ENCODE data around the gene RFX2.
"Not testable (repeated sequence)": the region's sequence is repeated elsewhere in the genome, so short reads cannot be mapped to it uniquely, and the experiment has no call there.

RFX2 gene

DNA sequence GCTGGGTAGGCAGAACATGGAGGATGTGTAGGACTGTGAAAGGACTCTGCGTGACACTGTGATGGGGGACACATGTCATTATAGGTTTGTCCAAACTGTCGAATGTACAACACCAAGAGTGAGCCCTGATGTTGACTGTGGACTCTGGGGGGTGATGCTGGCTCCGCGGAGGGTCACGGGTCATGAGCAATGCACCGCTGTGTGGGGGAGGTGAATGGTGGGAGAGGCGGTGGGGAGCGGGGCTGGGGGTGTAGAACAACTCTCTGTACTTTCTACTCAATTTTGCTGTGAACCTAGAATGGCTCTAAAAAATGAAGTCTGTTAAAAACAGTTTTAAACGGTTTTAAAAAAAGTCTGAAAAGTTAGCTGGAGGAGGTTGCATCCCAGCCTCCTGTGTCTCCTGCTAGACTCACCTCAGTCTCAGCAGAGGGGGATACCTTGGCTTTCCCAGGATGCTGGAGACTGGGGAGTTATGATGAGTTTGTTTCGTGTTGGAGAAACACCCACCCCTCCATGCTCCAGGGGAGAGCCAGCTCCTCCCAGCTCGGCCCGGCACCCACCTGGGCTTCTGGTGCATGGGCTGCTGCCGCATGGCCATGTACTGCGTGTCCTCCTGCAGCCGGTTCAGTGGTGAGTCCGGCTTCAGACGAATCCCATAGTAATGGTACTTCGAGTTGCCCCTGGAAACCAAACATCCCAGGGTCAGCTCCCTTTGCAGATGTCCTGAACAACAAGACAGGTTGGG is 97.7 kb downstream of the RFX2 start:
- no peak overlapping the region for H3K4me3 ChIP-seq (ENCODE audit: control insufficient read depth in 1 of 7, extremely low read depth in 1 of 7, insufficient read depth in 4 of 7, low read depth in 2 of 7, low read length in 6 of 7)
- no peak overlapping the region for H3K27ac ChIP-seq (ENCODE audit: insufficient read depth in 1 of 2, low read depth in 1 of 2, low read length in 2 of 2, poor library complexity in 1 of 2, severe bottlenecking in 2 of 2)
- ChIA-PET POLR2A (no interaction called here), CTCF (interaction anchor here (0.7 to 2.3 kb wide), 2 partner anchors 10 to 14 kb away, joined by 3 to 13 read pairs; no protein-coding TSS in a partner anchor)
- DNase-seq = no peak
- no peaks in the 10 kb centered on the region for H3K4me1 ChIP-seq (ENCODE audit: control extremely low read depth in 1 of 4, control insufficient read depth in 4 of 4, insufficient read depth in 4 of 4, low read length in 3 of 4)
- 94% methylated on average over 15 of the region's 18 CpGs for WGBS (ENCODE audit: insufficient coverage)
- no peaks in the 10 kb centered on the region for H3K27me3 ChIP-seq (replicated peaks in 2 of 5; ENCODE audit: control insufficient read depth in 4 of 5, insufficient read depth in 5 of 5, low read length in 4 of 5)
- H3K36me3 ChIP-seq (ENCODE audit: control insufficient read depth in 4 of 4, insufficient read depth in 4 of 4, low read length in 3 of 4) = peaks cover 0 to 24% (median 13%) of the 10 kb centered on the region in 4 experiments
- H3K9me3 ChIP-seq (ENCODE audit: control extremely low read depth in 1 of 5, control insufficient read depth in 4 of 5, insufficient read depth in 2 of 5, low read depth in 1 of 5, low read length in 4 of 5) = no peaks in the 10 kb centered on the region

- CTCF ChIA-PET = no interaction called here
- POLR2A ChIA-PET = no interaction called here
- H3K36me3 ChIP-seq (ENCODE audit: control insufficient read depth in 4 of 4, insufficient read depth in 4 of 4, low read length in 3 of 4) = peaks cover 0 to 24% (median 13%) of the 10 kb centered on the region in 4 experiments
- WGBS (ENCODE audit: insufficient coverage) = 82% methylated on average over 1 of the region's 1 CpG
- H3K27me3 ChIP-seq (replicated peaks in 2 of 5; ENCODE audit: control insufficient read depth in 4 of 5, insufficient read depth in 5 of 5, low read length in 4 of 5) = no peaks in the 10 kb centered on the region
- no peak overlapping the region for H3K27ac ChIP-seq (ENCODE audit: insufficient read depth in 1 of 2, low read depth in 1 of 2, low read length in 2 of 2, poor library complexity in 1 of 2, severe bottlenecking in 2 of 2)
- H3K4me1 ChIP-seq (ENCODE audit: control extremely low read depth in 1 of 4, control insufficient read depth in 4 of 4, insufficient read depth in 4 of 4, low read length in 3 of 4) = no peaks in the 10 kb centered on the region
- H3K4me3 ChIP-seq (ENCODE audit: control insufficient read depth in 1 of 7, extremely low read depth in 1 of 7, insufficient read depth in 4 of 7, low read depth in 2 of 7, low read length in 6 of 7) = no peak overlapping the region
- no peaks in the 10 kb centered on the region for H3K9me3 ChIP-seq (ENCODE audit: control extremely low read depth in 1 of 5, control insufficient read depth in 4 of 5, insufficient read depth in 2 of 5, low read depth in 1 of 5, low read length in 4 of 5)
- DNase-seq = no peak
These were observed 98.5 kb downstream of the RFX2 start for GRCh38 chr19:6011794-6012193.

DNA sequence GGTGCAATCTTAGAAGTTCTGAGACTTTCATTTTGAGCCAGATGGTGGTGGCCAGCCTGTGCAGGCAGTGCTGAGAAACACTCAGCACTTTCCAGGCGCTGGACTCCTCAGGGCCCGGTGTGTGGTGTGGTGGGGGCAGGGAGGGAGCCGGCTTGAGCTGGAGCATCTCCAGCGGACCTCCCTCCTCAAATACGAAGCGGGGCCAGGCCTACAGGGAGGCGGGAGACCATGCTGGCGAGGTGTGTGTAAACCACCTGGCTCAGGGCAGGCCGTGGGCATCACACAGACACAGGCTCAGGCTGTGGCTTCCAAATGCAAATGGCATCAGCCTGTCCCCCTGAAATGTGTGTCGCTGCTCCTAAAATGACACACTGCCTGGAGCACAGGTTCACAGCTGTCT is 99.1 kb downstream of the RFX2 start:
- Histone ChIP-seq H3K9me3 (ENCODE audit: control extremely low read depth in 1 of 5, control insufficient read depth in 4 of 5, insufficient read depth in 2 of 5, low read depth in 1 of 5, low read length in 4 of 5) (no peaks in the 10 kb centered on the region), H3K4me3 (ENCODE audit: control insufficient read depth in 1 of 7, extremely low read depth in 1 of 7, insufficient read depth in 4 of 7, low read depth in 2 of 7, low read length in 6 of 7) (no peak overlapping the region), H3K36me3 (ENCODE audit: control insufficient read depth in 4 of 4, insufficient read depth in 4 of 4, low read length in 3 of 4) (peaks cover 0 to 24% (median 13%) of the 10 kb centered on the region in 4 experiments), H3K4me1 (ENCODE audit: control extremely low read depth in 1 of 4, control insufficient read depth in 4 of 4, insufficient read depth in 4 of 4, low read length in 3 of 4) (no peaks in the 10 kb centered on the region), H3K27ac (ENCODE audit: insufficient read depth in 1 of 2, low read depth in 1 of 2, low read length in 2 of 2, poor library complexity in 1 of 2, severe bottlenecking in 2 of 2) (no peak overlapping the region), H3K27me3 (replicated peaks in 2 of 5; ENCODE audit: control insufficient read depth in 4 of 5, insufficient read depth in 5 of 5, low read length in 4 of 5) (no peaks in the 10 kb centered on the region)
- POLR2A ChIA-PET = no interaction called here
- CTCF ChIA-PET = interaction anchor here (0.9 kb wide), 1 partner anchor 11 kb away, joined by 3 read pairs; no protein-coding TSS in a partner anchor
- WGBS (ENCODE audit: insufficient coverage) = 97% methylated on average over 10 of the region's 10 CpGs
- DNase-seq = no peak

- ChIA-PET CTCF (interaction anchor here (0.9 to 1.3 kb wide), 2 partner anchors 9 to 13 kb away, joined by 3 to 4 read pairs; no protein-coding TSS in a partner anchor), POLR2A (no interaction called here)
- no peak for DNase-seq
- Histone ChIP-seq H3K36me3 (ENCODE audit: control insufficient read depth in 4 of 4, insufficient read depth in 4 of 4, low read length in 3 of 4) (peaks cover 0 to 31% (median 18%) of the 10 kb centered on the region in 4 experiments), H3K4me1 (ENCODE audit: control extremely low read depth in 1 of 4, control insufficient read depth in 4 of 4, insufficient read depth in 4 of 4, low read length in 3 of 4) (no peaks in the 10 kb centered on the region), H3K27me3 (replicated peaks in 2 of 5; ENCODE audit: control insufficient read depth in 4 of 5, insufficient read depth in 5 of 5, low read length in 4 of 5) (no peaks in the 10 kb centered on the region), H3K27ac (ENCODE audit: insufficient read depth in 1 of 2, low read depth in 1 of 2, low read length in 2 of 2, poor library complexity in 1 of 2, severe bottlenecking in 2 of 2) (no peak overlapping the region), H3K9me3 (ENCODE audit: control extremely low read depth in 1 of 5, control insufficient read depth in 4 of 5, insufficient read depth in 2 of 5, low read depth in 1 of 5, low read length in 4 of 5) (no peaks in the 10 kb centered on the region), H3K4me3 (ENCODE audit: control insufficient read depth in 1 of 7, extremely low read depth in 1 of 7, insufficient read depth in 4 of 7, low read depth in 2 of 7, low read length in 6 of 7) (no peak overlapping the region)
- WGBS (ENCODE audit: insufficient coverage) = 97% methylated on average over 9 of the region's 16 CpGs
These were observed 100.2 kb downstream of the RFX2 start for GRCh38 chr19:6010107-6010506.

DNA sequence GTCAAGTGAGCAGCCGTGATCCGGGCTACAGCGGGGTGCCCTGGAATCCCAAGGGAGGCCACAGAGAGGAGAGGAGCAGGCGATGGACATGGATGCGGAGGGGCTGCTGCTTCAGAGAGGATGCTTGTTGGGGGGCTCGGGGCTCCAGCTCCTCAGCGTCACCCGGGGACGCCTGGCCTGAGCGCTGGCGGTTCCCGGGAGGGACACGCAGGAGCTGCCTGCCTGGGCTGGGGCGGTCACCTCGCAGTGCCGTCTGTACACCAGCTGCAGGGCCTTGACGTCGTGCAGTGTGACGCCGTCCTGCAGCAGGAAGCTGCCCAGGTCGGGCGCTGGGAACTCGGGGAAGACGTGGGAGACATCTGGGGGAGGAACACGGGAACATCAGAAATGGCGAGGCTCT is 102.4 kb downstream of the RFX2 start:
- Histone ChIP-seq H3K4me1 (ENCODE audit: control extremely low read depth in 1 of 4, control insufficient read depth in 4 of 4, insufficient read depth in 4 of 4, low read length in 3 of 4) (no peaks in the 10 kb centered on the region), H3K27me3 (replicated peaks in 2 of 5; ENCODE audit: control insufficient read depth in 4 of 5, insufficient read depth in 5 of 5, low read length in 4 of 5) (no peaks in the 10 kb centered on the region), H3K36me3 (ENCODE audit: control insufficient read depth in 4 of 4, insufficient read depth in 4 of 4, low read length in 3 of 4) (peaks cover 0 to 36% (median 21%) of the 10 kb centered on the region in 4 experiments), H3K27ac (ENCODE audit: insufficient read depth in 1 of 2, low read depth in 1 of 2, low read length in 2 of 2, poor library complexity in 1 of 2, severe bottlenecking in 2 of 2) (no peak overlapping the region), H3K9me3 (ENCODE audit: control extremely low read depth in 1 of 5, control insufficient read depth in 4 of 5, insufficient read depth in 2 of 5, low read depth in 1 of 5, low read length in 4 of 5) (no peaks in the 10 kb centered on the region), H3K4me3 (ENCODE audit: control insufficient read depth in 1 of 7, extremely low read depth in 1 of 7, insufficient read depth in 4 of 7, low read depth in 2 of 7, low read length in 6 of 7) (no peak overlapping the region)
- POLR2A ChIA-PET = no interaction called here
- WGBS (ENCODE audit: insufficient coverage) = 95% methylated on average over 21 of the region's 26 CpGs
- DNase-seq = no peak
- CTCF ChIA-PET = interaction anchor here (1.0 to 1.5 kb wide), 2 partner anchors 14 to 23 kb away, joined by 3 to 5 read pairs; no protein-coding TSS in a partner anchor

GRCh38 chr19:6006896-6007295 is 103.4 kb downstream of the RFX2 start:
- CTCF ChIA-PET = interaction anchor here (1.0 to 1.6 kb wide), 4 partner anchors 9 to 28 kb away, joined by 3 to 5 read pairs (median 4); no protein-coding TSS in a partner anchor
- Histone ChIP-seq H3K9me3 (ENCODE audit: control extremely low read depth in 1 of 5, control insufficient read depth in 4 of 5, insufficient read depth in 2 of 5, low read depth in 1 of 5, low read length in 4 of 5) (no peaks in the 10 kb centered on the region), H3K27ac (ENCODE audit: insufficient read depth in 1 of 2, low read depth in 1 of 2, low read length in 2 of 2, poor library complexity in 1 of 2, severe bottlenecking in 2 of 2) (no peak overlapping the region), H3K4me3 (ENCODE audit: control insufficient read depth in 1 of 7, extremely low read depth in 1 of 7, insufficient read depth in 4 of 7, low read depth in 2 of 7, low read length in 6 of 7) (no peak overlapping the region), H3K4me1 (ENCODE audit: control extremely low read depth in 1 of 4, control insufficient read depth in 4 of 4, insufficient read depth in 4 of 4, low read length in 3 of 4) (no peaks in the 10 kb centered on the region), H3K36me3 (ENCODE audit: control insufficient read depth in 4 of 4, insufficient read depth in 4 of 4, low read length in 3 of 4) (peaks cover 0 to 40% (median 23%) of the 10 kb centered on the region in 4 experiments), H3K27me3 (replicated peaks in 2 of 5; ENCODE audit: control insufficient read depth in 4 of 5, insufficient read depth in 5 of 5, low read length in 4 of 5) (no peaks in the 10 kb centered on the region)
- POLR2A ChIA-PET = no interaction called here
- WGBS (ENCODE audit: insufficient coverage) = 95% methylated on average over 20 of the region's 20 CpGs
- DNase-seq = no peak

DNA sequence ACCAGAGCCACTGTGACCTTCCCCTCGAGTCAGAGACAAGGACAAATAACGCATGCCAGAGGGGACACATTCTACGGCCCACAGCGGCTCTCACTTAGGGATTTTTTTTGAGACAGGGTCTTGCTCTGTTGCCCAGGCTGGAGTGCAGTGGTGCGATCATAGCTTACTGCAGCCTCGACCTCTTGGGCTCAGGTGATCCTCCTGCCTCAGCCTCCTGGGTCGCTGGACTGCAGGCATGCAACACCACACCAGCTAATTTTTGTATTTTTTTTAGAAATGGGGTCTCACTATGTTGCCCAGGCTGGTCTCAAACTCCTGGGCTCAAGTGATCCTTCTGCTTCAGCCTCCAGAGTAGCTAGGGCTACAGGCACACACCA is 104.2 kb downstream of the RFX2 start:
- H3K4me3 ChIP-seq (ENCODE audit: control insufficient read depth in 1 of 7, extremely low read depth in 1 of 7, insufficient read depth in 4 of 7, low read depth in 2 of 7, low read length in 6 of 7); H3K27me3 ChIP-seq (replicated peaks in 2 of 5; ENCODE audit: control insufficient read depth in 4 of 5, insufficient read depth in 5 of 5, low read length in 4 of 5); H3K4me1 ChIP-seq (ENCODE audit: control extremely low read depth in 1 of 4, control insufficient read depth in 4 of 4, insufficient read depth in 4 of 4, low read length in 3 of 4); H3K9me3 ChIP-seq (ENCODE audit: control extremely low read depth in 1 of 5, control insufficient read depth in 4 of 5, insufficient read depth in 2 of 5, low read depth in 1 of 5, low read length in 4 of 5); H3K27ac ChIP-seq (ENCODE audit: insufficient read depth in 1 of 2, low read depth in 1 of 2, low read length in 2 of 2, poor library complexity in 1 of 2, severe bottlenecking in 2 of 2); POLR2A ChIA-PET; DNase-seq: not testable (repeated sequence)
- peaks cover 0 to 43% (median 27%) of the 10 kb centered on the region in 4 experiments for H3K36me3 ChIP-seq (ENCODE audit: control insufficient read depth in 4 of 4, insufficient read depth in 4 of 4, low read length in 3 of 4)
- 97% methylated on average over 6 of the region's 7 CpGs for WGBS (ENCODE audit: insufficient coverage)
- CTCF ChIA-PET = interaction anchor here (1.1 to 2.0 kb wide), 6 partner anchors 9 to 40 kb away, joined by 3 to 6 read pairs (median 4); no protein-coding TSS in a partner anchor
